HG03565 (cell line): Measurements from ENCODE around the gene NRG4.
A peak's percentile ranks its signal among the peaks of the same experiment; 100 is the strongest.
"Not testable (repeated sequence)": the region's sequence is repeated elsewhere in the genome, so short reads cannot be mapped to it uniquely, and the experiment has no call there.

Experiments
- ATAC-seq: cut with Tn5 transposase; IDR thresholded peaks from one replicate; pipeline ENCODE4 v1.9.1; 2021; ENCODE audit warnings: mild to moderate bottlenecking, moderate library complexity; ENCODE audit not compliant: unreplicated experiment

Gene NRG4, protein sequence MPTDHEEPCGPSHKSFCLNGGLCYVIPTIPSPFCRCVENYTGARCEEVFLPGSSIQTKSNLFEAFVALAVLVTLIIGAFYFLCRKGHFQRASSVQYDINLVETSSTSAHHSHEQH

DNA sequence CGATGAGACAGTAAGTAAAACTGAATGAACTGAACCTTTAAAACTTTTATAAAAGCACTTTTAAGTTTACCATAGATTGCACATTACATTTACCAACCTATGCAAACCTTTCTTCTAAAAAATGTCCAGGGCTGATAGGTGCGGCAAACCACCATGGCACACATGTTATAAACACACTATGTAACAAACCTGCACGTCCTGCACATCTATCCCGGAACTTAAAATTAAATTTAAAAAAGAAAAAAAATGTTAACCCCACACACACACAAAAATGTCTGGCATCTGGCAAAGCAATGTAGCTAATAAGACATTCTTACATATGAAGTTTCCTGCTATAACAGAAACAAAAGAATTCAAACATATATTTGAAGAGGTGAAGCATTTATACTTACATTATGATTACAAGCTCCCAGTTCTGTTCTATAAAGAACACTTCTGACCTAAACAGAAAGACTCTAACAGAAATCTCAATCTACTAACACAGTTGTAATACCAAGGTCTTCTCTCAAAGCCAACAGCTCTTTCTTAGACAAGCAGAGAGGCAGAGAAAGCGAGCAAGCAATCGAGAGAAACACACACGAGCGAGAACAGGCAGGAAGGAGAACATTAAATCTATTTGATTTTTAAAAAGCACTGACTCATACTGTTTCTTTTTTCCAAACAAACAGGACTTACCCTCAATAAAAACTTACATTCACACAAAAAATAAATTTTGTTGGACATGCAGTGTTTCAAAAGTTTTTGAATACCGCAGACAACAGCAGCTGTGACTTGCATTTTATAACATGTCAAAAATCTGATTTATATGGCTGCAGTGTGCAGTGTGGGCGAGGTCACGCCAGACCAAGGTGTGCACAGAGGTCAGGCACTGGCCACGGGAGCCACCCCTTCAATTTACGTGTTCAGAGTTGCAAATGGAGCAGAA lies at the start of gene NRG4:
Gene NRG4 (minus strand): TSS at position 798 of the 925 bp plus-strand sequence. CDS start 1,194 bp downstream, outside the sequence.
- no peak for ATAC-seq

GRCh38 chr15:76061700-76062099 lies 49.5 kb upstream of the NRG4 start:
- no peak for ATAC-seq

DNA sequence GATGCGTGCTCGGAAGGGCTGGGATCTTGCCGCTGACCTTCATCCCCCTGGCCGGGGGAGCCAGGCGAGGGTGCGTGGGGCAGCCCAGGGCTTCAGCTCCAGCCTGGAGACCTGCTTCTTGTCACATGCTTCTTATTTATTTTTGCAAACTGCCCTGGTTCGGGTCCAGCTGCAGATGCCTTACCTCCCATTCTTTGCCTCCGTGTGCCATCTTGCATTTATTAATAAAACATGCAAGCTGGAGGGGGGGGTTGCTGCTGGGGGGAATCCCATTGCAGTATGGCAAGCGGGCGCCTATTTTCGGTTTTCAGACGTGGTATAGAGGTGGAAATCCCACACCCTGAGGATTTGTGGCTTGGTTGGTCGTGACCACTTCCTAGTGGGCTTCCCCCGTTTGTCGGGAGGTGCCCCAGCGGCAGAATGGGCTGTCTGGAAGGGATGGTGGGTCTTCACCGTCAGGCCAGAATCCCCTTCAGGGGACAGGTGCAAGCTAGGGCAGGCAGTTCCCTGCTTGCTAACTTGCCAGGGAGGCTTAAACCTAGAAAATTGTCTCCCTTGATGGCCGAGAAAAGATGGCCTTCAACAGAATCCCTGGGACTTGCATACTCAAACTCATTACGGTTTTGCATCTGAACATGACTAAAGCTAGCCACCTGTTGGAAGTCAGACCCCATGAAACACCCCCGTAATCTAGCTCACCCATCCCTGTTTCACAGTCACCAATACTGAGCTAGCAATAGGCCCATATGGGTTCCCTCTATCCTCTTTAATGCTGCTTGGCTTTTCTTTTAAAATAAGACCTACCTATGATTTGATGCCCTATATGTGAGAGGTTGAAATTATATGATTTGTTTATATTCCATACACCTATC lies 48.1 kb upstream of the NRG4 start:
- ATAC-seq = no peak

DNA sequence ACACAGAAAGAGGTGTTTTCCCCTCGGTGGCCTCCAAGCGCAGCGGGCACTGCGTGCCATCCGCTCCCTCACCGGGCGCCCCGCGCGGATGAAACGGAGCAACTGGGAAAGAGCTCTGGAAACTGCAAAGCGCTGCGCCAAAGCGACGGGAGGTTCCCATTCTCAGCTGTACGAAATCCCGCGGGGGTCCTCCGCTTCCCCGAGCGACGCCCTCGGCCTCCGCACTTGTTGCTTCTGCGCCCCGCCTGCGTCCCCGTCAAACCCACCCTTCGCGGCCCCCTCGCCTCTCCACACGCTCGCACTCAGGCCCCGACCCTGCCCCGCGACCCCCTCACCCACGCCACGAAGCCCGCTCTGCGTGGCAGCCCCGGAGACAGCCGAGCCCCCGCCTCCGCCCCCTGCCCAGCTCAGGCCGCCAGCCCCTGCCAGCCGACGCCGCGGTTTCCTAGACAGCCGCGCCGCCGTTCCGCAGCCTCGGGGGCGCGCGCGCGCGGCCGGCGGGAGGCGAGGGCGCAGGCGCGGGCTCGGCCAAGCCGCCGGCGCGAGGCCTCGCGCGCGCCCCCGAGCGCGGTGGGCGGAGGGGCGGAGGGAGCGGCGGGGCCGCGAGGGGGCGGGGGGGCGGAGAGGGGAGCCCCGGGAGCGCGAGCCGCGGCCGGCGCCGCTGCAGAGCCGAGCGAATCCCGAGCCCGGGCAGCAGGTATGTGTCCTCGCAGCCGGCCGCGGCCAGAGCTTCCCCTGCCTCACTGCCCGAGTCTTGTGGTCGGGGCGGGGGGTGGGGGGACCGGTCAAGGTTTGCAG lies 47.3 kb upstream of the NRG4 start, which contains the start of gene TMEM266:
Gene TMEM266 (plus strand): TSS at position 666 of the 798 bp plus-strand sequence. CDS start 74,279 bp downstream, outside the sequence.
- ATAC-seq = no peak

- ATAC-seq = no peak
Observed at GRCh38 chr15:76058714-76059319, 46.6 kb upstream of the NRG4 start.

DNA sequence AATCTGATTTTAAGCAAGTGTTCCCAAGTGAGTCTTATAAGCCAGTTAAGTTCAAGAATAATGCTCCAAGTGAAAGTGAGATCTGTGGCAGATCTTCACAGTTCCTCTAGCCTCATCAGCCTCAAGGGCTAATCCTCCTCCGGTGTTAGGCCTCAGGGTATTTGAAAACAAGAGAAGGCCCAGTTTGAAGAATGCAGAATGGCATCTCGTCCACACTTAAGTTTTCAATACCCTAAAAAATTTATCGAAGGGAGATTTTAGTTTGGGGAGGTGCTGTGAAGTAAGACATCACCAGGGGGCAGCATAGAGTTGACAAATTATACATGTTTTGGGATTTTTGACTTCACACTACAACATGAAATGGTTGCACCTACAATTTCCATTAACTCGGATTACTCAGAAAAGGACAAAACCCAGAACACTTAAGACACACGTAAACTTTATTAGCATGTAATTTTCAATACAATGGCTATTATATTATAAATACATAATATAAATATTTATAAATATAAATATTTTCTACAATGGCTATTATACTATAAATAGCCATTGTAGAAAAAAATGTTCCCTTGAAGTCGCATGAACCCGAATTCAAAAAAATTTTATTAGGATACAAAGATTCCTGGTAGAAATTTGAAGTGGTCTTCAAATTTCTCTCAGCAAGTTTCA lies 45.2 kb upstream of the NRG4 start:
- peak; percentile 15 for ATAC-seq

DNA sequence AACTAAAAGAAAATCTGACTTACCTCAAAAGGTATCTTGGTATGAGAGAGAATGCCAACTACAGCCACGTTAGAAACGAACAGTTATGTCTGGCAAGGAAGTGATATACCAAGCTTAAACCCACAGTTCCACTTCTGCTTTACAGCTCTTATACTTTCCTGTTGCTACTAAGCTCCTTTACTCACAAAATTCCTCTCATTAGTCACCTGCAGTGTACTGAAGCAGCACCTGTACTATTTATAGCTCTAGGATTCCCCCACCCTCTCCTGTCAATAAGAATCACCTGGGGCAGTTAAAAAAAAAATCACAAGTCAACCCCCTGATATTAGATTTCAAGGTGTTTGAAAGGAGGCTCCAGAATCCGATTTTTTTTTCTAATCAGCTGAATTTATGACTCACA lies 44.7 kb upstream of the NRG4 start:
- ATAC-seq = peak; percentile 57

GRCh38 chr15:76054201-76054600 lies 42.0 kb upstream of the NRG4 start:
- not testable (repeated sequence) for ATAC-seq

- no peak for ATAC-seq
Observed at GRCh38 chr15:76038512-76038911, 26.3 kb upstream of the NRG4 start.

- ATAC-seq = no peak
Observed at GRCh38 chr15:76035593-76035992, 23.4 kb upstream of the NRG4 start.

DNA sequence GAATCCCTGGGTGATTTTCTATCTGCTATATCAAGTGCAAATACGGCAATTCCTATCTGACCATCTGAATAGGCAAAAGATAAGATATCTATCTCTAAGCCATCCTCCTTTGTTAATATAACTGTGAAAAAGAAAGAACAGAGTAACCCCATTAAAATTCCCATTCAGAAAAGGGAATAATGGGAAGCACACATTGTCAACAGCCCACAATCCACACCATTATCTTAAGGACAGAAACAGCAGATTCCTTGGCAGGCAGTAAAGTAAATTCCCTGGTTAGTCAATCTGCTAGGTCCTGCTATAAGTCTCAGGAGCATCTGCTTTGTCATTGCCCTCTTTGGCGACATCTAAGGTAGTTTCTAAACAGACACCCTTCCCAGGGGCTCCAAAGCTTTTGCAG lies 21.9 kb upstream of the NRG4 start:
- no peak for ATAC-seq

DNA sequence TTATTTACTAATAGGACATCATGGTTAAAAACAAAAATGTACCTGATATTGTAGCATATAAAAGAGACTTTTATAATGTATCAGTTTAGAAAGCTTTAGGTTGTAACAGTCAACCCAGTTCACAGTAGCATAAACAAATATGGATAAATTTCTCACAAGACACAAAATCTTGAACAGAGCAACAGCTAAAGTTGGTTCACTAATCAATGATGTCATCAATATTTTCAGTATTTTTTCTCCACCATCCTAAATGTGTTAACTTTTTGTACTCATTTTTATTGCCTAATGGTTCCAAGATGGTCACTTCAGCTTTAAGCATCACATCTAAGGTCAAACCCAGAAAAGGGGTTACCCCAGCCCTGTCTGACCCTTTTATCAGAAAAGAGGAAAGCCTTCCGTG lies 21.2 kb upstream of the NRG4 start:
- no peak for ATAC-seq

DNA sequence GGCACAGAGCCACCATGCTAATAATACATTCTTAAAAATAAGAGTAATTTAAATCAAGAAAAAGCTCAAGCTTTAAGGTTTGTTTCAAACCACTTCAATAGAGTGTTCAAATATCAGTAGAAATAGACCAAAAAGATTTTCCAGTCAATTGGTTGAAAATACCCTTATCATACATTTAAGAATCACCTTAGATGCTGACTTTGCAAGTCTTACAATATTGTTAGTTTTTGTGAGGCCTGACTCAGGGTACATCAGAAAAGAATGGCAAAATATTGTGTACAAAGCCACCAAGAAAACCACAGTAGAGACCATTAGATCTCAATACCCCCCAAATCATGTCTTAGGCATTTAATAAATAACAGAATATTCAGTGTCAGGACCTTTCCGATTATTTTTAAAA lies 19.8 kb upstream of the NRG4 start:
- no peak for ATAC-seq

DNA sequence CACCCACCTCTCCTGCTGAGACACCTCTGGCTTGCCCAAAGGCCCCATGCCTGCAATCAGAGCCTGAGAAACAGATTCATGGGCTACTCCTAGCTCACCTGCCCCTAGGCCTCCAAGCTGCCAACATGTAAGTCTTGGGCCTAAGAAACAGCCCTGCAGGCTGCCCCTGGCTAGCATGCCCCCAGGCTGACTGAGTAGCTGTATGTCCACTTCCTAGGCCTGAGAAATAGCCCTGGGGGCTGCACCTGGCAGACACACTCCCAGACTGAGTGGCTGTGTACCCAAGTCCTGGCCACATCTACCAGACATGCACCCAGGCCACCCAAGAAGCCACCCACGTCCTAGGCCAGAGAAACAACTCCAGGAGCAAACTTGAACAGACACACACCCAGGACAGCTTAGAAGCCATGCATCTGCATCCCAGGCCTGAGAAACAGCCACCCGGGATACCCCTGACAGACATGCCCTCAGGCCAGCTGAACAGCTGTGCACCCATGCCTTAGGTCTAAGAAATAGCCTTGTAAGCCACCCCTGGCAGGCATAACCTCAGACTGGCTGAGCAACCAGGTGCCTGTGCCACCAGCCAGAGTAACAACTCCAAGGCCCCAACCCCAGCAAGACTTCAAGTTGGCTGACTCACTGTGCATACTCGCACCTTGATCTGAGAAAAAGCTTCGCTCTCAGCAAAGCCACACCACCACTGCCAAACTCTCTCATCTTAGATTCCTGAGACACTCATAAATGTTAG lies 12.0 kb upstream of the NRG4 start:
- no peak for ATAC-seq

GRCh38 chr15:76013470-76013869 lies 1.2 kb upstream of the NRG4 start:
- not testable (repeated sequence) for ATAC-seq

- ATAC-seq = no peak
Observed at GRCh38 chr15:76010613-76011012, 1.6 kb downstream of the NRG4 start.

GRCh38 chr15:76006136-76006778 lies 6.0 kb downstream of the NRG4 start:
- ATAC-seq = no peak

DNA sequence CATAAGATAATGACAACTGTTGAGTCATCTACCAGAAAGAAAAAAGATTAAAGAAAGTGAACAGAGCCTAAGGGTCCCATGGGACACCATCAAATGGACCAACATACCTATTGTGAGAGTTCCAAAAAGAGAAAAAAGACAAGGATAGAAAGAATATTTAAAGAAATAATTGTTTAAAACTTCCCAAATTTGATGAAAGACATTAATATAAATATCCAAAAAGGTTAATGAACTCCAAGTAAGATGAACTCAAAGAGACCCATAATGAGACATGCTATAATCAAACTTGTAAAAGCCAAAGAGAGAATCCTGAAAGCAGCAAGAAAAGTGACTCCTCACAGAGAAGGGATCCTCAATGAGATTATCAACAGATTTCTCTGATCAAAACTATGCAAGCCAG lies 8.9 kb downstream of the NRG4 start:
- ATAC-seq = no peak
